NCI-H526 (cell line): ENCODE data around the gene COL25A1.

Experiments used
- DNase-seq, 2 experiments: peaks; one replicate each; lab custom pipeline; 2025; lab: John Stamatoyannopoulos, UW

COL25A1 gene

GRCh38 chr4:108814326-108814725, 488.1 kb downstream of the COL25A1 start:
- DNase-seq: no peak

- no peak for DNase-seq
Measured at GRCh38 chr4:108813261-108813660, 489.2 kb downstream of the COL25A1 start.

GRCh38 chr4:108811486-108811885, 491.0 kb downstream of the COL25A1 start:
- no peak for DNase-seq

- DNase-seq: no peak
Measured at GRCh38 chr4:108810087-108810486, 492.4 kb downstream of the COL25A1 start.

GRCh38 chr4:108804648-108805273, 497.7 kb downstream of the COL25A1 start:
- DNase-seq: no peak

- no peak for DNase-seq
Measured at GRCh38 chr4:108799306-108799705, 503.2 kb downstream of the COL25A1 start.

- no peak for DNase-seq
Measured at GRCh38 chr4:108796173-108796572, 506.3 kb downstream of the COL25A1 start.

GRCh38 chr4:108795733-108796132, 506.7 kb downstream of the COL25A1 start:
- no peak for DNase-seq

- no peak for DNase-seq
Measured at GRCh38 chr4:108794136-108794535, 508.3 kb downstream of the COL25A1 start.

GRCh38 chr4:108793415-108793814, 509.0 kb downstream of the COL25A1 start:
- no peak for DNase-seq

GRCh38 chr4:108788731-108789130, 513.7 kb downstream of the COL25A1 start:
- no peak for DNase-seq

GRCh38 chr4:108787724-108788123, 514.7 kb downstream of the COL25A1 start:
- DNase-seq: no peak

GRCh38 chr4:108787106-108787505, 515.4 kb downstream of the COL25A1 start:
- no peak for DNase-seq

GRCh38 chr4:108786351-108786750, 516.1 kb downstream of the COL25A1 start:
- no peak for DNase-seq

- peak in 1 of 2 experiments; percentile 27 for DNase-seq
Measured at GRCh38 chr4:108783665-108784463, 518.6 kb downstream of the COL25A1 start.

- DNase-seq: no peak
Measured at GRCh38 chr4:108779958-108780357, 522.5 kb downstream of the COL25A1 start.

GRCh38 chr4:108777388-108777787, 525.1 kb downstream of the COL25A1 start:
- no peak for DNase-seq

- DNase-seq: no peak
Measured at GRCh38 chr4:108775921-108776320, 526.5 kb downstream of the COL25A1 start.

- no peak for DNase-seq
Measured at GRCh38 chr4:108774809-108775530, 527.5 kb downstream of the COL25A1 start.

GRCh38 chr4:108772402-108772801, 530.1 kb downstream of the COL25A1 start:
- DNase-seq: no peak

GRCh38 chr4:108766058-108766457, 536.4 kb downstream of the COL25A1 start:
- no peak for DNase-seq

- DNase-seq: no peak
Measured at GRCh38 chr4:108763986-108764385, 538.5 kb downstream of the COL25A1 start.

GRCh38 chr4:108763226-108763593, 539.2 kb downstream of the COL25A1 start:
- no peak for DNase-seq
